ENCODE data around the gene PDGFA. TPM values are rescaled to one million over a fixed set of nuclear protein-coding genes. Genes with fewer than 3 reads are reported as not detected.

Gene PDGFA
- total RNA-seq, 1 donor from 2014 or later, result 9.8 TPM

DNA sequence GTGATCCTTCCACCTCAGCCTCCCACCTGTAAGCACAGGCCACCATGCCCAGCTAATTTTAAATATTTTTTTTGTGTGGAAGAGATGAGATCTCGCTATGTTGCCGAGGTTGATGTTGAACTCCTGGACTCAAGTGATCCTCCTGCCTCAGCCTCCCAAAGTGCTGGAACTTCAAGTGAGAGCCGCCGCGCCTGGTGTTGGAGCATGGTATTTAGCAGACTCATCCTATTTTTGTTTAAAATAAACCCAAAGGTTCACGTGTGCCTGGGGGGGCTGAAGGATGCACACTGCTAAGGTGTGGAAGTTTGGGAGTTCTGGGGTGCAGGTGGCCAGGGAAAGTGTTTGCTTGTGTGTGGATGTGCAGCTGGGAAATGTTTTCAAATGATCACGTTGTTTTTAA is 18.1 kb downstream of the PDGFA start:
- no peak for DNase-seq (ENCODE audit: low spot score)
- peaks cover 23% of the 10 kb centered on the region for H3K4me1 Mint-ChIP-seq
- Histone ChIP-seq H3K27me3 (no peaks in the 10 kb centered on the region), H3K27ac (no peak overlapping the region), H3K36me3 (no peaks in the 10 kb centered on the region), H3K4me3 (no peak overlapping the region), H4K20me1 (ENCODE audit: low read depth) (no peaks in the 10 kb centered on the region), H3K9me3 (ENCODE audit: low read depth) (no peaks in the 10 kb centered on the region), H3K4me1 (no peaks in the 10 kb centered on the region), H3F3A (ENCODE audit: low read depth) (no peaks in the 10 kb centered on the region), H3K79me2 (ENCODE audit: low read depth) (no peaks in the 10 kb centered on the region), H3K9ac (no peak overlapping the region), H2AFZ (replicated peaks) (no peak overlapping the region), H3K4me2 (no peak overlapping the region)
- no peak for TF ChIP-seq EZH2phosphoT487 (IDR thresholded peaks at IDR 0.05)
- TF ChIP-seq EZH2 (IDR thresholded peaks at IDR 0.05), result no peak
- TF ChIP-seq, protein P1, sequence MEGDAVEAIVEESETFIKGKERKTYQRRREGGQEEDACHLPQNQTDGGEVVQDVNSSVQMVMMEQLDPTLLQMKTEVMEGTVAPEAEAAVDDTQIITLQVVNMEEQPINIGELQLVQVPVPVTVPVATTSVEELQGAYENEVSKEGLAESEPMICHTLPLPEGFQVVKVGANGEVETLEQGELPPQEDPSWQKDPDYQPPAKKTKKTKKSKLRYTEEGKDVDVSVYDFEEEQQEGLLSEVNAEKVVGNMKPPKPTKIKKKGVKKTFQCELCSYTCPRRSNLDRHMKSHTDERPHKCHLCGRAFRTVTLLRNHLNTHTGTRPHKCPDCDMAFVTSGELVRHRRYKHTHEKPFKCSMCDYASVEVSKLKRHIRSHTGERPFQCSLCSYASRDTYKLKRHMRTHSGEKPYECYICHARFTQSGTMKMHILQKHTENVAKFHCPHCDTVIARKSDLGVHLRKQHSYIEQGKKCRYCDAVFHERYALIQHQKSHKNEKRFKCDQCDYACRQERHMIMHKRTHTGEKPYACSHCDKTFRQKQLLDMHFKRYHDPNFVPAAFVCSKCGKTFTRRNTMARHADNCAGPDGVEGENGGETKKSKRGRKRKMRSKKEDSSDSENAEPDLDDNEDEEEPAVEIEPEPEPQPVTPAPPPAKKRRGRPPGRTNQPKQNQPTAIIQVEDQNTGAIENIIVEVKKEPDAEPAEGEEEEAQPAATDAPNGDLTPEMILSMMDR (IDR thresholded peaks at IDR 0.05), result no peak
- H3K27me3 Mint-ChIP-seq (ENCODE audit: insufficient read depth, low read depth), result peaks cover 5% of the 10 kb centered on the region
- no peak overlapping the region for H3K27ac Mint-ChIP-seq
- H3K36me3 Mint-ChIP-seq, result no peaks in the 10 kb centered on the region
- H3K4me3 Mint-ChIP-seq, result no peak overlapping the region
- H3K9me3 Mint-ChIP-seq, result no peaks in the 10 kb centered on the region

DNA sequence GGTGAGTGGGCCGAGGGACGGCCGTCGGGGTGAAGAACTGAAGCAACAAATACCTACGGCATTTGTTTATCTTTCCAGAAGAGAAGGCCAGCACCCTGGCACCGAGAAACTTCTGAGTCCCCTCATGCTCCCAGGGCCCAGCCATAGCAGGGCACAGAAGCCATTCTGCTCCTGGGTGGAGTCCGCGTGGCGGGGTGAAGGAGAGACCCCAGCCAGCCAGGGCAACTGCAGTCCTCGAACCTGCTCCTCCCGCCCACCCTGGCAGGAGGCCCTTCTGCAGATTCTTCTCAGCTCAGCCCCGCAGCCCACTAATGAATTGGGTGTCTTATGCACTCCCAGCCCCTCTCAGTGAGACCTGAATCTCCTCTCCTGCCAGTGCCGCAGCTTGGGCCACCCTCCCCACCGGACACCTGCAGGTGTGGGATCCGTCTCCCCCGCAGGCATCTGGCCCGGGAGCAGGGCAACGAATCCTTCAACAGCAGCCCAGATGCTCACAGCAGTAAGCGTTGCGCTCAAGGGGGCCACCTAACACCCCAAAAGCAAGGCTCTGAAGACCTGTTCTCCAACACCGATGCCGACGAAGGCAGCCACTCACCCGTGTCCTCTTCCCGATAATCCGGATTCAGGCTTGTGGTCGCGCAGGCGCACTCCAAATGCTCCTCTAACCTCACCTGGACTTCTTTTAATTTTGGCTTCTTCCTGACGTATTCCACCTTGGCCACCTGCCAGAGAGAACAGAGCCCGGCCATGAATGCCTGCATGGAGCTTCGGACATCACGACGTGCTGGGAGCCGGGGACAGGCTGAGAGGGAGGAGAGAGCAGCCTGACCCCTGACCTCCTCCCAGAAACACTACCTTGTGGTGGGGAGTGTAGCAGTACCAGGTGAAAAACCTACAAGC is 18.9 kb downstream of the PDGFA start:
- Histone ChIP-seq H3K27me3 (no peaks in the 10 kb centered on the region), H3K27ac (no peak overlapping the region), H3K4me2 (no peak overlapping the region), H3K9ac (no peak overlapping the region), H3K4me1 (no peaks in the 10 kb centered on the region), H3K9me3 (ENCODE audit: low read depth) (no peaks in the 10 kb centered on the region), H2AFZ (replicated peaks) (no peak overlapping the region), H3K4me3 (no peak overlapping the region), H3F3A (ENCODE audit: low read depth) (no peaks in the 10 kb centered on the region), H3K79me2 (ENCODE audit: low read depth) (no peaks in the 10 kb centered on the region), H3K36me3 (no peaks in the 10 kb centered on the region), H4K20me1 (ENCODE audit: low read depth) (no peaks in the 10 kb centered on the region)
- TF ChIP-seq EZH2phosphoT487 (IDR thresholded peaks at IDR 0.05), result no peak
- TF ChIP-seq EZH2 (IDR thresholded peaks at IDR 0.05), result no peak
- TF ChIP-seq, protein P1 (IDR thresholded peaks at IDR 0.05), result no peak
- no peak for DNase-seq (ENCODE audit: low spot score)
- no peak overlapping the region for H3K4me3 Mint-ChIP-seq
- no peaks in the 10 kb centered on the region for H3K9me3 Mint-ChIP-seq
- peak overlapping the region; percentile 42 for H3K27ac Mint-ChIP-seq
- H3K27me3 Mint-ChIP-seq (ENCODE audit: insufficient read depth, low read depth), result peaks cover 5% of the 10 kb centered on the region
- no peaks in the 10 kb centered on the region for H3K36me3 Mint-ChIP-seq
- peaks cover 23% of the 10 kb centered on the region for H3K4me1 Mint-ChIP-seq

DNA sequence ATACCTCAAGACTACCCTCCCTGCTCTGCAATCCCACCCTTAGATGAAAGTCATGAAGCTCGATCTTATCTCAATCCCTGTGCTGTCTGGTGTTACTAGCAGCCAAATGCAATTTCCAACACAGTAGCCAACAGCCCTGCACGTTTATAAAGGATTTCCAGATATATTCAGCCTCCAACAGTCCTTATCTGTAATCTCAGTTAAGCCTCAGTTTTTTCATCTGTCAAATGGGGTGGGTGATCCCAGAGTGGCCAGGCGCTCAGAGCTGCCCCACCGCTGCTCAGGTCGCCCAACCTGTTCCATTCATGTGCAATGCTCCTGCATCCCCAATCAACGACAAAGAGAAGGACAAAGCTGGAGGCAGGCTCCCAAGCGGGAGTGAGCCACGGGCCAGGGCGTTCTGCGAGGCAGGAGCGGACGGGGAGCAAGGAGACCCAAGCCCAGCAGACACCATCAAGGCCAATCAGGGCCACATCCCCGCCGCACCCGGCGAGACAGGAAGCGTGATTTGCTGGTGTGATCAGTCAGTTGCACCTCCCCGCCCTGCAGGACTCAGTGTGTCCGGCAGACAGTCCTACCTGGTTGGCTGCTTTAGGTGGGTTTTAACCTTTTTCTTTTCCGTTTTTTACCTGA is 19.7 kb downstream of the PDGFA start:
- Mint-ChIP-seq H3K4me1 (peaks cover 20% of the 10 kb centered on the region), H3K27ac (peak overlapping the region; percentile 63), H3K36me3 (no peaks in the 10 kb centered on the region), H3K9me3 (no peaks in the 10 kb centered on the region), H3K4me3 (no peak overlapping the region), H3K27me3 (ENCODE audit: insufficient read depth, low read depth) (peaks cover 2% of the 10 kb centered on the region)
- Histone ChIP-seq H3K4me2 (no peak overlapping the region), H3K27ac (no peak overlapping the region), H4K20me1 (ENCODE audit: low read depth) (no peaks in the 10 kb centered on the region), H3K36me3 (no peaks in the 10 kb centered on the region), H3K79me2 (ENCODE audit: low read depth) (no peaks in the 10 kb centered on the region), H3K27me3 (no peaks in the 10 kb centered on the region), H3K9ac (no peak overlapping the region), H3K9me3 (ENCODE audit: low read depth) (no peaks in the 10 kb centered on the region), H2AFZ (replicated peaks) (no peak overlapping the region), H3K4me3 (no peak overlapping the region), H3K4me1 (no peaks in the 10 kb centered on the region), H3F3A (ENCODE audit: low read depth) (no peaks in the 10 kb centered on the region)
- DNase-seq (ENCODE audit: low spot score), result no peak
- TF ChIP-seq EZH2 (IDR thresholded peaks at IDR 0.05), result no peak
- TF ChIP-seq EZH2phosphoT487 (IDR thresholded peaks at IDR 0.05), result no peak
- TF ChIP-seq, protein P1 (IDR thresholded peaks at IDR 0.05), result no peak
